Heart left ventricle (tissue), 16 donors: Measurements from ENCODE around the gene LAGE3. TPM values are rescaled to one million over a fixed set of nuclear protein-coding genes. Genes with fewer than 3 reads are reported as not detected.

Experiments used
- ATAC-seq, 4 donors: fragments of 200-7000 bp; cut with Tn5 transposase; one replicate each; pipeline ENCODE4 v1.9.1; 2020 to 2022; ENCODE audit warnings: moderate library complexity in 4 of 4, mild to moderate bottlenecking in 3 of 4, moderate number of reproducible peaks in 1 of 4
- DNase-seq, 5 donors: peaks; one replicate each; pipeline ENCODE4 v3.0.0-alpha.2; 2020
- H3K27ac ChIP-seq, 12 donors: fragments of 200-600 bp; sonication (generic) in 4 of 12; one replicate each; pipeline versions ENCODE4 v1.5.0 to v1.8.0; 2016 to 2022; ENCODE audit warnings: mild to moderate bottlenecking in 2 of 12
- H3K27me3 ChIP-seq, 9 donors: fragments of 200-600 bp; sonication (generic) in 2 of 9; one replicate each; pipeline versions ENCODE4 v1.5.1 to v1.8.0; 2016 to 2022; ENCODE audit warnings: mild to moderate bottlenecking in 3 of 9
- H3K36me3 ChIP-seq, 9 donors: fragments of 200-600 bp; sonication (generic) in 2 of 9; one replicate each; pipeline versions ENCODE4 v1.5.0 to v1.8.0; 2018 to 2022; ENCODE audit warnings: mild to moderate bottlenecking in 2 of 9
- H3K4me1 ChIP-seq, 12 donors: fragments of 200-600 bp; sonication (generic) in 4 of 12; one replicate each; pipeline versions ENCODE4 v1.5.0 to v1.8.0; 2016 to 2022; ENCODE audit warnings: mild to moderate bottlenecking in 3 of 12
- H3K4me3 ChIP-seq, 12 donors: fragments of 200-600 bp; sonication (generic) in 4 of 12; one replicate each; pipeline versions ENCODE4 v1.5.0 to v1.8.0; 2017 to 2022; ENCODE audit warnings: mild to moderate bottlenecking in 9 of 12, moderate library complexity in 4 of 12
- H3K9me3 ChIP-seq, 12 donors: fragments of 200-600 bp; sonication (generic) in 4 of 12; one replicate each; pipeline versions ENCODE4 v1.5.0 to v1.8.0; 2016 to 2022; ENCODE audit warnings: mild to moderate bottlenecking in 1 of 12
- CTCF ChIP-seq, 12 donors: fragments of 200-600 bp; sonication (generic) in 4 of 12; IDR thresholded peaks; one replicate each; pipeline versions ENCODE4 v1.5.0 to v1.8.0; 2018 to 2022; ENCODE audit warnings: antibody characterized with exemption in 12 of 12, mild to moderate bottlenecking in 5 of 12
- POLR2A ChIP-seq, 2 donors: fragments of 450-650 bp; IDR thresholded peaks; one replicate each; pipeline ENCODE4 v1.6.1; 2017; ENCODE audit warnings: antibody characterized with exemption in 2 of 2, mild to moderate bottlenecking in 2 of 2, moderate library complexity in 2 of 2
- WGBS, 4 donors: extraction: QIAGEN DNeasy Blood & Tissue Kit in 2 of 4; methylation state at CpG; one replicate each; pipeline versions ENCODE4 v1.1.5 to v1.1.7; 2013 to 2018; 5-methylcytosine and 5-hydroxymethylcytosine counted together
- intact Hi-C, 10 donors: fragments of 100-400 bp; cut with DNase I; formaldehyde crosslinking; loops; one replicate each; pipeline versions ENCODE4 v1.11.1 to v1.14.2; 2022
- polyA plus RNA-seq, 2 donors: library from polyadenylated mRNA; stranded (reverse); fragments of 200-250 nt; gene quantifications; one replicate each; pipeline ENCODE4 v1.2.3, GENCODE V29; 2013
- total RNA-seq, 9 donors: library from RNA; depleted of rRNA in 2 of 9; stranded (reverse); fragments of >200 nt in 2 of 9; fragmentation: NEBNext Ultra II Directional in 3 of 9; extraction: Animal tissue kit (Norgen Biotek cat#: 25700) in 3 of 9; gene quantifications; one replicate each; pipeline versions ENCODE4 v1.1.0 to v1.2.4, GENCODE V29; 2016 to 2023
- donor health status: ischemic (EF 13 %, LVEDD 7.1; RV severe dilation, severe dysfunction).
- donor health status: healthy with polysubstance abuse.
- donor health status: DM: no; HTN: yes; CAD: no.
- donor health status: DM: no; HTN: no; CAD: no.
- donor health status: ischemic (EF 25% LVEDD 6.9; RV normal size, moderate dysfunction).
- donor health status: ischemic (EF 25% LVEDD 5.7; RV mildly dilated, moderate dysfunction).
- donor health status: healthy.
- donor health status: DM: yes; HTN: yes; CAD: no.
- donor health status: ischemic (EF 35%, LVEDD 5.7; RV mildly dilated, moderate dysfunction).
- donor health status: nonischemic (EF 11% LVEDD 7.7; RV severe dilation, severe dysfunction).
- donor health status: DM: yes; HTN: yes; CAD: no.
- donor health status: PGD.
- donor health status: ischemic (EF 29% LVEDD 5.4; RV normal size, mild dysfunction).
- donor health status: nonischemic (EF 23%, LVEDD 6.1; RV moderate dilation, normal function).

LAGE3 gene
- total and polyA plus RNA-seq, 11 donors: 15.1 to 26.8 (median 18.9) TPM

- ATAC-seq (no peak), DNase-seq (no peak)
- H3K9me3 ChIP-seq: no peaks in the 10 kb centered on the region
- H3K4me3 ChIP-seq: peak overlapping the region in 9 of 12 donors; percentile 32 to 87 (median 76)
- TF ChIP-seq POLR2A (IDR thresholded peaks at IDR 0.05) (no peak), CTCF (IDR thresholded peaks at IDR 0.05) (no peak)
- H3K4me1 ChIP-seq: peaks cover 0 to 33% (median 14%) of the 10 kb centered on the region in 12 donors
- intact Hi-C loops: no loop called here
- H3K27me3 ChIP-seq: no peaks in the 10 kb centered on the region
- 84 to 100% (median 89%) methylated on average over 4 of the region's 4 CpGs for WGBS, 4 donors
- peak overlapping the region in 5 of 12 donors; percentile 14 to 95 (median 90) for H3K27ac ChIP-seq
- H3K36me3 ChIP-seq: peaks cover 0 to 9% (median 3%) of the 10 kb centered on the region in 9 donors
Measured at GRCh38 chrX:154489182-154489581, 10.1 kb upstream of the LAGE3 start.

GRCh38 chrX:154488336-154489075 lies 9.4 kb upstream of the LAGE3 start:
- no peak overlapping the region for H3K27ac ChIP-seq
- H3K9me3 ChIP-seq: no peaks in the 10 kb centered on the region
- H3K4me3 ChIP-seq: no peak overlapping the region
- intact Hi-C loops: no loop called here
- H3K4me1 ChIP-seq: peaks cover 0 to 38% (median 17%) of the 10 kb centered on the region in 12 donors
- ATAC-seq (no peak), DNase-seq (no peak)
- WGBS, 4 donors: 88 to 93% (median 90%) methylated on average over 14 to 20 of the region's 20 CpGs
- peaks cover 0 to 9% (median 6%) of the 10 kb centered on the region in 9 donors for H3K36me3 ChIP-seq
- no peaks in the 10 kb centered on the region for H3K27me3 ChIP-seq
- TF ChIP-seq CTCF (IDR thresholded peaks at IDR 0.05) (no peak), POLR2A (IDR thresholded peaks at IDR 0.05) (no peak)

DNA sequence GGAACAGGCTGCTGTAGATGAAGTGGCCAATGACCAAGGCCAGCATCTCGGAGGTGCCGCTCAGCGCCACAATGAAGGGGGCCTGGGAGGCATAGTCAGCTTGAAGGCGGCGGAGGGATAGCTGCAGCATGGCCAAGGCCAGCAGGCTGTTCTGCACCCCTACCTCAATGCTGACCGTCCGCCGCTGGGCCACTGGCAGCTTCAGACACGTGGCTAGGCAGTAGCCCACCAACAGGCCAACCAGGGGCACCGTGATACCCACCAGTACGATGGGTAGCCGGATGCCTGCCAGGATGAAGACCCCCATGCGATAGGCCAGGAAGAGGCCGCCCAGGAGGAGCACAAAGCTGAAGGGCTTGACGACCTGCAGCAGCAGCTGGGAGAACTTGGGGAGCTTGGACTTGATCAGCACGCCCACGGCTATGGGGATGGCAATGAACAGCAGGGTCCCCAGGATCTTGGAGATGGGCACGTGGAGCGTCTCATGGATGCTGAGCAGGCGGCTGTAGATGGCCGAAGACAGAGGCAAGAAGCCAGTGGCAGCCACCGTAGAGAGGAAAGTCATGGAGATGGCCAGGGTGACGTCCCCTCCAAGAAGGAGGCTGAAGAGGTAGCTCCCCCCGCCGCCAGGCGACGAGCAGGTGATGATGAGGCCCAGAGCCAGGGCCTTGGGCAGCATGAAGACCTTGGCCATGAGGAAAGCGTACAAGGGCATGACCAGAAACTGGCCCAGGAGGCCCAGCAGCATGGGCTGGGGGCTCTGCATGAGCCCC lies 8.6 kb upstream of the LAGE3 start:
- DNase-seq (no peak), ATAC-seq (no peak)
- Histone ChIP-seq H3K27me3 (no peaks in the 10 kb centered on the region), H3K27ac (peak overlapping the region in 9 of 12 donors; percentile 81 to 96 (median 91)), H3K36me3 (peaks cover 0 to 9% (median 6%) of the 10 kb centered on the region in 9 donors), H3K9me3 (no peaks in the 10 kb centered on the region), H3K4me1 (peaks cover 0 to 39% (median 17%) of the 10 kb centered on the region in 12 donors), H3K4me3 (peak overlapping the region in 1 of 12 donors; percentile 92)
- intact Hi-C loops: no loop called here
- WGBS, 4 donors: 92 to 95% (median 93%) methylated on average over 22 to 28 of the region's 28 CpGs
- no peak for TF ChIP-seq CTCF (IDR thresholded peaks at IDR 0.05)
- TF ChIP-seq POLR2A (IDR thresholded peaks at IDR 0.05): no peak
